HepG2 (cell line): Measurements from ENCODE around the gene CKM. TPM values are rescaled to one million over a fixed set of nuclear protein-coding genes. Genes with fewer than 3 reads are reported as not detected.

ENCODE experiments used
- AHR ChIP-seq: IDR thresholded peaks from 2 replicates; pipeline ENCODE4 v1.6.1; 2018; ENCODE audit warnings: missing genetic modification reagents, missing compliant biosample characterization
- ARID2 ChIP-seq: sonication (generic); formaldehyde crosslinking; IDR thresholded peaks from 2 replicates; pipeline ENCODE4 v1.8.1; 2022; ENCODE audit warnings: mild to moderate bottlenecking, missing genetic modification reagents, borderline replicate concordance
- KAT7 ChIP-seq: IDR thresholded peaks from 2 replicates; pipeline ENCODE4 v1.6.1; 2018; ENCODE audit warnings: borderline replicate concordance, missing compliant biosample characterization
- KDM2A ChIP-seq: sonication (generic); formaldehyde crosslinking; IDR thresholded peaks from 2 replicates; pipeline ENCODE4 v1.4.0; 2020; ENCODE audit warnings: low read depth, missing genetic modification reagents, borderline replicate concordance
- PAF1 ChIP-seq: IDR thresholded peaks from 2 replicates; pipeline ENCODE4 v1.6.1; 2016; ENCODE audit warnings: missing genetic modification reagents, missing compliant biosample characterization
- STAG1 ChIP-seq: sonication (generic); formaldehyde crosslinking; IDR thresholded peaks from 2 replicates; pipeline ENCODE4 v1.4.0; 2020; ENCODE audit warnings: missing genetic modification reagents
- STAT5B ChIP-seq: sonication (generic); formaldehyde crosslinking; IDR thresholded peaks from 2 replicates; pipeline ENCODE4 v1.4.0; 2020; ENCODE audit warnings: missing genetic modification reagents
- TGIF2 ChIP-seq: IDR thresholded peaks from 2 replicates; pipeline ENCODE4 v1.6.1; 2016; ENCODE audit warnings: control low read depth, missing compliant biosample characterization
- TOE1 ChIP-seq: sonication (generic); formaldehyde crosslinking; IDR thresholded peaks from 2 replicates; pipeline ENCODE4 v1.4.0; 2020; ENCODE audit warnings: mild to moderate bottlenecking, missing genetic modification reagents
- ZNF383 ChIP-seq: sonication (generic); formaldehyde crosslinking; IDR thresholded peaks from 2 replicates; pipeline ENCODE4 v1.4.0; 2020; ENCODE audit warnings: missing genetic modification reagents, mild to moderate bottlenecking, borderline replicate concordance
- ZNF570 ChIP-seq: sonication (generic); formaldehyde crosslinking; IDR thresholded peaks from 2 replicates; pipeline ENCODE4 v1.4.0; 2020; ENCODE audit warnings: mild to moderate bottlenecking, missing genetic modification reagents, borderline replicate concordance
- polyA plus RNA-seq, 8 experiments: library from polyadenylated mRNA; depleted of rRNA in 3 of 8; stranded (reverse) in 7 of 8; unstranded in 1 of 8; fragments of >200 nt; fragmentation: Illumina TruSeq in 4 of 8; extraction: Trizol in 4 of 8; gene quantifications; 2 replicates each; pipeline versions ENCODE4 v1.2.1 to v1.2.3, GENCODE V29; 2011 to 2016; ENCODE audit warnings: low read depth in 4 of 8, missing spikeins in 1 of 8, mixed read lengths in 1 of 8; ENCODE audit not compliant: insufficient read depth in 1 of 8
- total RNA-seq, 5 experiments: library from RNA; depleted of rRNA; stranded (reverse); fragments of >200 nt; fragmentation: Illumina TruSeq; extraction: Trizol; gene quantifications; 2 replicates each; pipeline ENCODE4 v1.2.3, GENCODE V29; 2016; ENCODE audit warnings: low read depth in 1 of 5
- TF ChIP-seq, protein P1 (sequence below): IDR thresholded peaks from 2 replicates; pipeline ENCODE4 v1.6.1; 2016; ENCODE audit warnings: missing compliant biosample characterization, missing genetic modification reagents, borderline replicate concordance
- TF ChIP-seq, protein P2 (sequence below): sonication (generic); formaldehyde crosslinking; IDR thresholded peaks from 2 replicates; pipeline ENCODE4 v1.4.0; 2020; ENCODE audit warnings: mild to moderate bottlenecking, missing genetic modification reagents
- TF ChIP-seq, protein P3 (sequence below): sonication (generic); formaldehyde crosslinking; IDR thresholded peaks from 2 replicates; pipeline ENCODE4 v1.8.1; 2023; ENCODE audit warnings: mild to moderate bottlenecking, missing genetic modification reagents, borderline replicate concordance
- TF ChIP-seq, protein P4 (sequence below): sonication (generic); formaldehyde crosslinking; IDR thresholded peaks from 2 replicates; pipeline ENCODE4 v1.8.1; 2023; ENCODE audit warnings: mild to moderate bottlenecking, inconsistent platforms, moderate library complexity, missing genetic modification reagents, borderline replicate concordance
- TF ChIP-seq, protein P5 (sequence below): sonication (generic); formaldehyde crosslinking; IDR thresholded peaks from 2 replicates; pipeline ENCODE4 v1.4.0; 2020; ENCODE audit warnings: mild to moderate bottlenecking, low read depth, missing genetic modification reagents
- TF ChIP-seq, protein P6 (sequence below): sonication (generic); IDR thresholded peaks from 2 replicates; pipeline ENCODE4 v1.6.1; 2016; ENCODE audit warnings: low read depth, borderline replicate concordance

The CKM gene
- total and polyA plus RNA-seq, 2 of the 13 experiments (the other 11 are each of a cell fraction or from before 2014, with no cell fraction given) = 0.54 to 0.80 TPM

DNA sequence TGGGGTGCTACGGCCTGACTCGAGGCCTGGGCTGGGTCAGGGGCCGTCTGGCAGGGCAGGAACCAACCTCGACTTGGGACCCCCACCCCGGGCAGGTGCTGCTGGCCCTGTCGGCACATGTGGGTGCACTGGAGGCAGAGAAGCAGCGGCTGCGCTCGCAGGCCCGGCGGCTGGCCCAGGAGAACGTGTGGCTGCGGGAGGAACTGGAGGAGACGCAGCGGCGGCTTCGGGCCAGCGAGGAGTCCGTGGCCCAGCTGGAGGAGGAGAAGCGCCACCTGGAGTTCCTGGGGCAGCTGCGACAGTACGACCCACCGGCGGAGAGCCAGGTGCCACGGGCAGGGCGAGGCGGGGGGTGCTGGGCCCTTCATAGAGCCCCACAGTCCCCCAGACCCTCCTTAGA lies 23.8 kb upstream of the CKM start (continued):
- TF ChIP-seq, protein P1, sequence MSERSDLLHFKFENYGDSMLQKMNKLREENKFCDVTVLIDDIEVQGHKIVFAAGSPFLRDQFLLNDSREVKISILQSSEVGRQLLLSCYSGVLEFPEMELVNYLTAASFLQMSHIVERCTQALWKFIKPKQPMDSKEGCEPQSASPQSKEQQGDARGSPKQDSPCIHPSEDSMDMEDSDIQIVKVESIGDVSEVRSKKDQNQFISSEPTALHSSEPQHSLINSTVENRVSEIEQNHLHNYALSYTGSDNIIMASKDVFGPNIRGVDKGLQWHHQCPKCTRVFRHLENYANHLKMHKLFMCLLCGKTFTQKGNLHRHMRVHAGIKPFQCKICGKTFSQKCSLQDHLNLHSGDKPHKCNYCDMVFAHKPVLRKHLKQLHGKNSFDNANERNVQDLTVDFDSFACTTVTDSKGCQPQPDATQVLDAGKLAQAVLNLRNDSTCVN = no peak
- TF ChIP-seq AHR (CRISPR knock-in tag) (0 out of 2 replicates have a peak, but pooled peaks have one; percentile 15), ZNF570 (CRISPR knock-in tag) (no peak), KDM2A (peak; percentile 76; the same call in 1 of the 2 replicates), STAT5B (CRISPR knock-in tag) (no peak), ARID2 (CRISPR knock-in tag) (no peak), TOE1 (no peak), TGIF2 (CRISPR knock-in tag) (no peak), PAF1 (no peak), STAG1 (CRISPR knock-in tag) (peak; percentile 50), ZNF383 (CRISPR knock-in tag) (no peak), KAT7 (CRISPR knock-in tag) (no peak)
- TF ChIP-seq, protein P2, sequence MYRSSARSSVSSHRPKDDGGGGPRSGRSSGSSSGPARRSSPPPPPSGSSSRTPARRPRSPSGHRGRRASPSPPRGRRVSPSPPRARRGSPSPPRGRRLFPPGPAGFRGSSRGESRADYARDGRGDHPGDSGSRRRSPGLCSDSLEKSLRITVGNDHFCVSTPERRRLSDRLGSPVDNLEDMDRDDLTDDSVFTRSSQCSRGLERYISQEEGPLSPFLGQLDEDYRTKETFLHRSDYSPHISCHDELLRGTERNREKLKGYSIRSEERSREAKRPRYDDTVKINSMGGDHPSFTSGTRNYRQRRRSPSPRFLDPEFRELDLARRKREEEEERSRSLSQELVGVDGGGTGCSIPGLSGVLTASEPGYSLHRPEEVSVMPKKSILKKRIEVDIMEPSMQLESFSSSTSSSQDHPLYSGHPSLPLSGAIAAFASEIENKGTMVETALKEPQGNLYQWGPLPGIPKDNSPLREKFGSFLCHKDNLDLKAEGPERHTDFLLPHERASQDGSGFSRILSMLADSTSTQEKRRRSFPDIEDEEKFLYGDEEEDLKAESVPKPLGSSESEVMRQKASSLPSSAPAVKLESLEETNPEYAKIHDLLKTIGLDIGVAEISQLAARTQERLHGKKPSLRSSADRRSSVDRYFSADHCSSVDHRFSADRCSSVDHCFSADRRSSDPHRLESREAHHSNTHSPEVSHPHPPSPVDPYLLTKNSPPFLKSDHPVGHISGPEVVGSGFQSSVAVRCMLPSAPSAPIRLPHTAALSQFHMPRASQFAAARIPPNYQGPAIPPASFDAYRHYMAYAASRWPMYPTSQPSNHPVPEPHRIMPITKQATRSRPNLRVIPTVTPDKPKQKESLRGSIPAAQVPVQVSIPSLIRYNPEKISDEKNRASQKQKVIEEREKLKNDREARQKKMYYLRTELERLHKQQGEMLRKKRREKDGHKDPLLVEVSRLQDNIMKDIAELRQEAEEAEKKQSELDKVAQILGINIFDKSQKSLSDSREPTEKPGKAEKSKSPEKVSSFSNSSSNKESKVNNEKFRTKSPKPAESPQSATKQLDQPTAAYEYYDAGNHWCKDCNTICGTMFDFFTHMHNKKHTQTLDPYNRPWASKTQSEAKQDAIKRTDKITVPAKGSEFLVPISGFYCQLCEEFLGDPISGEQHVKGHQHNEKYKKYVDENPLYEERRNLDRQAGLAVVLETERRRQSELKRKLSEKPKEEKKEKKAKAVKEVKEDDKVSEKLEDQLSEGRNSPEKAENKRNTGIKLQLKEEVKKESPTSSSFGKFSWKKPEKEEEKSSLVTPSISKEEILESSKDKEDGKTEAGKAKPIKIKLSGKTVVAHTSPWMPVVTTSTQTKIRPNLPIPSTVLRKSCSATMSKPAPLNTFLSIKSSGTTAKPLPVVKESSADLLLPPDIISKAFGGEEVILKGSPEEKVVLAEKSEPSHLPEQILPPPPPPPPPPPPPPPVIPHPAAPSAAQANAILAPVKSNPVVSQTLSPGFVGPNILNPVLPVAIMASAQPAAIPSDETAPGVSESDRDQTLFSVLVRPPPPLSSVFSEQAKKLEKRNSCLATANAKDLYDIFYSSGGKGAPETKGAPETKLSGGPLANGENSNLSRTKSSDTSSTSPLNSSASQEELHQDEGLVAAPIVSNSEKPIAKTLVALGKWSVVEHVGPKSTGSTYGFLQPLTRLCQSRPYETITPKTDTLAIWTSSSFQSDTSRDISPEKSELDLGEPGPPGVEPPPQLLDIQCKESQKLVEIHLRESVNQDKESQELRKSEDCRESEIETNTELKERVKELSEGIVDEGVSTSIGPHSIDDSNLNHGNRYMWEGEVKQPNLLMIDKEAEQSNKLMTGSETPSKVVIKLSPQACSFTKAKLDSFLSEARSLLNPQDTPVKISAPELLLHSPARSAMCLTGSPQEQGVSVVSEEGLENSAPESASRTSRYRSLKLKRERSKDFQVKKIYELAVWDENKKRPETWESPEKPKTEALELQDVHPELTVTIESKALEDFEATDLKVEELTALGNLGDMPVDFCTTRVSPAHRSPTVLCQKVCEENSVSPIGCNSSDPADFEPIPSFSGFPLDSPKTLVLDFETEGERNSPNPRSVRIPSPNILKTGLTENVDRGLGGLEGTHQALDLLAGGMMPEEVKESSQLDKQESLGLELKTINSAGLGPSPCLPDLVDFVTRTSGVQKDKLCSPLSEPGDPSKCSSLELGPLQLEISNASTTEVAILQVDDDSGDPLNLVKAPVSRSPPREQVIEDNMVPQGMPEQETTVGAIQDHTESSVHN (CRISPR knock-in tag) = no peak
- TF ChIP-seq, protein P3, sequence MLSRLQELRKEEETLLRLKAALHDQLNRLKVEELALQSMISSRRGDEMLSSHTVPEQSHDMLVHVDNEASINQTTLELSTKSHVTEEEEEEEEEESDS = no peak
- TF ChIP-seq, protein P4, sequence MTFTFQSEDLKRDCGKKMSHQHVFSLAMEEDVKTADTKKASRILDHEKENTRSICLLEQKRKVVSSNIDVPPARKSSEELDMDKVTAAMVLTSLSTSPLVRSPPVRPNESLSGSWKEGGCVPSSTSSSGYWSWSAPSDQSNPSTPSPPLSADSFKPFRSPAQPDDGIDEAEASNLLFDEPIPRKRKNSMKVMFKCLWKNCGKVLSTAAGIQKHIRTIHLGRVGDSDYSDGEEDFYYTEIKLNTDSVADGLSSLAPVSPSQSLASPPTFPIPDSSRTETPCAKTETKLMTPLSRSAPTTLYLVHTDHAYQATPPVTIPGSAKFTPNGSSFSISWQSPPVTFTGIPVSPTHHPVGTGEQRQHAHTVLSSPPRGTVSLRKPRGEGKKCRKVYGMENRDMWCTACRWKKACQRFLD = no peak
- TF ChIP-seq, protein P5, sequence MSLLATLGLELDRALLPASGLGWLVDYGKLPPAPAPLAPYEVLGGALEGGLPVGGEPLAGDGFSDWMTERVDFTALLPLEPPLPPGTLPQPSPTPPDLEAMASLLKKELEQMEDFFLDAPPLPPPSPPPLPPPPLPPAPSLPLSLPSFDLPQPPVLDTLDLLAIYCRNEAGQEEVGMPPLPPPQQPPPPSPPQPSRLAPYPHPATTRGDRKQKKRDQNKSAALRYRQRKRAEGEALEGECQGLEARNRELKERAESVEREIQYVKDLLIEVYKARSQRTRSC (CRISPR knock-in tag) = no peak
- TF ChIP-seq, protein P6, sequence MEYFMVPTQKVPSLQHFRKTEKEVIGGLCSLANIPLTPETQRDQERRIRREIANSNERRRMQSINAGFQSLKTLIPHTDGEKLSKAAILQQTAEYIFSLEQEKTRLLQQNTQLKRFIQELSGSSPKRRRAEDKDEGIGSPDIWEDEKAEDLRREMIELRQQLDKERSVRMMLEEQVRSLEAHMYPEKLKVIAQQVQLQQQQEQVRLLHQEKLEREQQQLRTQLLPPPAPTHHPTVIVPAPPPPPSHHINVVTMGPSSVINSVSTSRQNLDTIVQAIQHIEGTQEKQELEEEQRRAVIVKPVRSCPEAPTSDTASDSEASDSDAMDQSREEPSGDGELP = peak; percentile 69; the same call in 1 of the 2 replicates
